Tibial nerve (tissue), 4 donors: ENCODE results near the gene OAT. TPM values are rescaled to one million over a fixed set of nuclear protein-coding genes. Genes with fewer than 3 reads are reported as not detected.
"Not testable (repeated sequence)": the region's sequence is repeated elsewhere in the genome, so short reads cannot be mapped to it uniquely, and the experiment has no call there.

Source experiments
- DNase-seq, 2 donors: peaks; one replicate each; pipeline ENCODE4 v3.0.0-alpha.2; 2019; ENCODE audit warnings: low spot score in 2 of 2
- H3K27ac ChIP-seq, 4 donors: fragments of 200-600 bp; sonication (generic) in 3 of 4; one replicate each; pipeline ENCODE4 v1.5.1; 2017 to 2019; ENCODE audit warnings: mild to moderate bottlenecking in 1 of 4
- H3K27me3 ChIP-seq, 2 donors: fragments of 200-600 bp; sonication (generic) in 1 of 2; one replicate each; pipeline versions ENCODE4 v1.5.1 to v1.6.0; 2017 to 2019
- H3K36me3 ChIP-seq, 3 donors: fragments of 200-600 bp; sonication (generic); one replicate each; pipeline ENCODE4 v1.5.1; 2018 to 2019
- H3K4me1 ChIP-seq, 4 donors: fragments of 200-600 bp; sonication (generic) in 3 of 4; one replicate each; pipeline ENCODE4 v1.5.1; 2017 to 2019
- H3K4me3 ChIP-seq, 4 donors: fragments of 200-600 bp; sonication (generic) in 3 of 4; one replicate each; pipeline ENCODE4 v1.5.1; 2017 to 2019; ENCODE audit warnings: mild to moderate bottlenecking in 1 of 4, moderate library complexity in 1 of 4
- H3K9me3 ChIP-seq, 4 donors: fragments of 200-600 bp; sonication (generic) in 3 of 4; one replicate each; pipeline ENCODE4 v1.5.1; 2017 to 2019
- EP300 ChIP-seq, 2 donors: sonication (generic); formaldehyde crosslinking; IDR thresholded peaks; one replicate each; pipeline ENCODE4 v1.6.1; 2017; ENCODE audit warnings: antibody characterized with exemption in 2 of 2, mild to moderate bottlenecking in 1 of 2
- POLR2A ChIP-seq, 2 donors: fragments of 450-650 bp; IDR thresholded peaks; one replicate each; pipeline ENCODE4 v1.6.1; 2017; ENCODE audit warnings: antibody characterized with exemption in 2 of 2, mild to moderate bottlenecking in 2 of 2, moderate library complexity in 2 of 2
- WGBS, 2 donors: methylation state at CpG; one replicate each; pipeline ENCODE4 v1.1.5; 2018; 5-methylcytosine and 5-hydroxymethylcytosine counted together
- total RNA-seq, 4 donors: library from RNA; depleted of rRNA; stranded (reverse); fragments of >200 nt; gene quantifications; one replicate each; pipeline ENCODE4 v1.1.0, GENCODE V29; 2016
- TF ChIP-seq, protein P1 (sequence below), 5 experiments: fragments of 200-600 bp in 3 of 5; fragments of 450-650 bp in 2 of 5; sonication (generic) in 3 of 5; IDR thresholded peaks; one replicate each; pipeline ENCODE4 v1.5.1; 2016 to 2019; ENCODE audit warnings: antibody characterized with exemption in 5 of 5, mild to moderate bottlenecking in 3 of 5, moderate library complexity in 2 of 5

Gene OAT
- total RNA-seq, 4 donors from 2014 or later = 43.0 to 67.9 (median 58.3) TPM

DNA sequence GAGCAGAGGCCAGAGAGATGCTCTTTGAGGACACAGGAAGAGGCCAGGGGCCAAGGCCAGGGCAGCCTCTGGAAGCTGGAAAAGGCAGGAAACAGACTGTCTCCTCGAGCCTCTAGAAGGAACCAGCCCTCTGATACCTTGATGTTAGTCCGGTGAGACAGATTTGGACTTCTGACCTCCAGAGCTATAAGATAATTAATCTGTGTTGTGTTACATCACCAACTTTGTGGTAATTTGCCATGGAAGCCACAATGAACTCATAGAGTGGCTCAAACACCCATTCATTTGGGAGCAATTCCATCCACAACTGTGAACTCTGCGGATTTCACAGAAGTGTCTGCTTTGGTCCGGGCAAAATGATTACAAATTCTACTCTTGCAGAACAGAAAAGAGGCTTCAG is 48.7 kb downstream of the OAT start:
- no peak overlapping the region for H3K4me3 ChIP-seq
- no peaks in the 10 kb centered on the region for H3K36me3 ChIP-seq
- H3K27me3 ChIP-seq = peaks cover 0 to 8% of the 10 kb centered on the region in 2 donors
- TF ChIP-seq, protein P1, sequence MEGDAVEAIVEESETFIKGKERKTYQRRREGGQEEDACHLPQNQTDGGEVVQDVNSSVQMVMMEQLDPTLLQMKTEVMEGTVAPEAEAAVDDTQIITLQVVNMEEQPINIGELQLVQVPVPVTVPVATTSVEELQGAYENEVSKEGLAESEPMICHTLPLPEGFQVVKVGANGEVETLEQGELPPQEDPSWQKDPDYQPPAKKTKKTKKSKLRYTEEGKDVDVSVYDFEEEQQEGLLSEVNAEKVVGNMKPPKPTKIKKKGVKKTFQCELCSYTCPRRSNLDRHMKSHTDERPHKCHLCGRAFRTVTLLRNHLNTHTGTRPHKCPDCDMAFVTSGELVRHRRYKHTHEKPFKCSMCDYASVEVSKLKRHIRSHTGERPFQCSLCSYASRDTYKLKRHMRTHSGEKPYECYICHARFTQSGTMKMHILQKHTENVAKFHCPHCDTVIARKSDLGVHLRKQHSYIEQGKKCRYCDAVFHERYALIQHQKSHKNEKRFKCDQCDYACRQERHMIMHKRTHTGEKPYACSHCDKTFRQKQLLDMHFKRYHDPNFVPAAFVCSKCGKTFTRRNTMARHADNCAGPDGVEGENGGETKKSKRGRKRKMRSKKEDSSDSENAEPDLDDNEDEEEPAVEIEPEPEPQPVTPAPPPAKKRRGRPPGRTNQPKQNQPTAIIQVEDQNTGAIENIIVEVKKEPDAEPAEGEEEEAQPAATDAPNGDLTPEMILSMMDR (IDR thresholded peaks at IDR 0.05) = no peak
- TF ChIP-seq POLR2A (IDR thresholded peaks at IDR 0.05) (no peak), EP300 (IDR thresholded peaks at IDR 0.05) (no peak)
- no peaks in the 10 kb centered on the region for H3K9me3 ChIP-seq
- no peak overlapping the region for H3K27ac ChIP-seq
- WGBS, 2 donors = 33 to 54% methylated on average over 4 of the region's 4 CpGs
- no peak for DNase-seq
- no peaks in the 10 kb centered on the region for H3K4me1 ChIP-seq

DNA sequence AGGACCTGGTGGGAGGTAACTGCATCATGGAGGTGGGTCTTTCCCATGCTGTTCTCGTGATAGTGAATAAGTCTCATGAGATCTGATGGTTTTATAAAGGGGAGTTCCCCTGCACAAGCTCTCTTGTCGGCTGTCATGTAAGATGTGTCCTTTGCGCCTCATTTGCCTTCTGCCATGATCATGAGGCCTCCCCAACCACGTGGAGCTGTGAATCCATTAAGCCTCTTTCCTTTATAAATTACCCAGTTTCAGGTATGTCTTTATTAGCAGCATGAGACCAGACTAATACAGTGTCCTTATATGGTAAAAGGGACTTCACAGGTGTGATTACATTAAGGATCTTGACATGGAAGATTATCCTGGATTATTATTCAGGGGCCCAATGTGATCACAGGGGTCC is 49.2 kb downstream of the OAT start:
- H3K4me3 ChIP-seq, H3K27me3 ChIP-seq, H3K4me1 ChIP-seq, DNase-seq, H3K36me3 ChIP-seq, H3K27ac ChIP-seq, H3K9me3 ChIP-seq: not testable (repeated sequence)
- 55 to 76% methylated on average over 4 of the region's 4 CpGs for WGBS, 2 donors

- H3K4me1 ChIP-seq = no peaks in the 10 kb centered on the region
- TF ChIP-seq EP300 (IDR thresholded peaks at IDR 0.05) = no peak
- H3K36me3 ChIP-seq = no peaks in the 10 kb centered on the region
- H3K27me3 ChIP-seq = peaks cover 0 to 8% of the 10 kb centered on the region in 2 donors
- no peak for DNase-seq
- WGBS, 2 donors = 90% methylated on average over 4 of the region's 4 CpGs
- no peak overlapping the region for H3K27ac ChIP-seq
- no peaks in the 10 kb centered on the region for H3K9me3 ChIP-seq
- no peak overlapping the region for H3K4me3 ChIP-seq
Measured at GRCh38 chr10:124369066-124369465, 49.7 kb downstream of the OAT start.

DNA sequence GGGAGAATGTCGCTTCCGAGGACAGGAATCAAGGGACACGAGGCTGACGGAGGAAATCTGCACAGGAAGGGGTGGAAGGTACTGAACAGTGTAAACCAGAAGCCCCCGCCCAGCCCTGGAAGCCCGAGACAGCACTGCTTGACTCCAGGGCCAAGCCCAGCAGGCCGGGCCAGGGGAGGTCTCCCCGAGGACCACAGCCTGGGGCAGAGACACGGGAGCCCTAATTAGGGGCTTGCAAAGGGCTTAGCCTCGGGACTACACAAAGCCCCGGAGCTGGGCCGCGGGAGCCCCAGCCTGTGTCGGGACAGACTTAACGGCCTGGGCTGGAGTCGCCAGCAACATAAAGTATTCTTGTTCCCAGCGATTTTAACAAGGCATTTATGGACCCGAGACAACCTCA is 50.8 kb downstream of the OAT start:
- Histone ChIP-seq H3K4me3 (no peak overlapping the region), H3K36me3 (no peaks in the 10 kb centered on the region), H3K4me1 (no peaks in the 10 kb centered on the region), H3K27me3 (peaks cover 0 to 8% of the 10 kb centered on the region in 2 donors), H3K9me3 (no peaks in the 10 kb centered on the region), H3K27ac (no peak overlapping the region)
- WGBS, 2 donors = 46 to 53% methylated on average over 15 to 18 of the region's 18 CpGs
- TF ChIP-seq, protein P1 (IDR thresholded peaks at IDR 0.05) = no peak
- TF ChIP-seq POLR2A (IDR thresholded peaks at IDR 0.05) (no peak), EP300 (IDR thresholded peaks at IDR 0.05) (no peak)
- no peak for DNase-seq

- WGBS, 2 donors = 91 to 100% methylated on average over 4 of the region's 4 CpGs
- Histone ChIP-seq H3K36me3 (no peaks in the 10 kb centered on the region), H3K27me3 (peaks cover 0 to 8% of the 10 kb centered on the region in 2 donors), H3K4me3 (no peak overlapping the region), H3K9me3 (no peaks in the 10 kb centered on the region), H3K27ac (no peak overlapping the region), H3K4me1 (no peaks in the 10 kb centered on the region)
- no peak for DNase-seq
- TF ChIP-seq EP300 (IDR thresholded peaks at IDR 0.05) (no peak), POLR2A (IDR thresholded peaks at IDR 0.05) (no peak)
- TF ChIP-seq, protein P1 (IDR thresholded peaks at IDR 0.05) = no peak
Measured at GRCh38 chr10:124367414-124367813, 51.3 kb downstream of the OAT start.

DNA sequence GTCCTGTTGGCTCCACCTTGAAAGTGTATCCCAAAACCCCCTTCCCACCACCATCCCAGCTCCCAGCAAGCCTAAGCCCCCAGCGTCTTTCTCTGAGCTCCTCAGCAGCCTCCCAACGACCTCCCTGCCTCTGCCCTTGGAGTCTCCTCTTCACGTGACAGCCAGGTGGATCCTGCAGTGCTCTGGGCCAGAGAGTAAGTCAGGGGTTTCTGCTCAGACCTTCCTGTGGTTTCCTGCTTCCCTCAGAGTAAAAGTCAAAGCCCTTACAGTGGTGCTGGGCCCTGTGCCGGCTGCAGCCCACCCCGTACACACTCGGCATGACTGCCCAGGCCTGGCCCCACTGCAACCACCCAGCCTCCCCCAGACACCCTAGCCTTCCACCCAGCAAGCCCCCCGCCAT is 51.9 kb downstream of the OAT start:
- Histone ChIP-seq H3K27ac (no peak overlapping the region), H3K36me3 (no peaks in the 10 kb centered on the region), H3K27me3 (peaks cover 0 to 8% of the 10 kb centered on the region in 2 donors), H3K4me1 (no peaks in the 10 kb centered on the region), H3K4me3 (no peak overlapping the region), H3K9me3 (no peaks in the 10 kb centered on the region)
- TF ChIP-seq, protein P1 (IDR thresholded peaks at IDR 0.05) = no peak
- TF ChIP-seq POLR2A (IDR thresholded peaks at IDR 0.05) (no peak), EP300 (IDR thresholded peaks at IDR 0.05) (no peak)
- 68 to 78% methylated on average over 5 to 7 of the region's 7 CpGs for WGBS, 2 donors
- DNase-seq = no peak
